GM23338 (cell line): Measurements from ENCODE around the gene CMBL. TPM values are rescaled to one million over a fixed set of nuclear protein-coding genes. Genes with fewer than 3 reads are reported as not detected.

Source experiments
- ATAC-seq: fragments of 200-7000 bp; cut with Tn5 transposase; 3 replicates; pipeline ENCODE4 v1.9.1; 2020
- DNase-seq: peaks from one replicate; pipeline ENCODE4 v3.0.0-alpha.2; 2015; ENCODE audit warnings: low spot score
- H2AFZ ChIP-seq: fragments of 200-600 bp; sonication (generic); 2 replicates; pipeline ENCODE4 v1.8.0; 2016; ENCODE audit warnings: antibody characterized with exemption, mild to moderate bottlenecking, moderate library complexity
- H3F3A ChIP-seq: fragments of 200-600 bp; sonication (generic); replicated peaks from 2 replicates; pipeline ENCODE4 v1.8.0; 2017; ENCODE audit warnings: antibody characterized with exemption, mixed run types, low read depth
- H3K27ac ChIP-seq: fragments of 200-600 bp; sonication (generic); 2 replicates; pipeline ENCODE4 v1.6.1; 2016; ENCODE audit warnings: low read depth
- H3K27me3 ChIP-seq: fragments of 200-600 bp; sonication (generic); 2 replicates; pipeline ENCODE4 v1.8.0; 2016; ENCODE audit warnings: mild to moderate bottlenecking, mixed run types, moderate library complexity; ENCODE audit not compliant: insufficient read depth
- H3K36me3 ChIP-seq: fragments of 200-600 bp; sonication (generic); 2 replicates; pipeline ENCODE4 v1.8.0; 2016; ENCODE audit warnings: mild to moderate bottlenecking; ENCODE audit not compliant: insufficient read depth
- H3K4me1 ChIP-seq: fragments of 200-600 bp; sonication (generic); 2 replicates; pipeline ENCODE4 v1.8.0; 2016; ENCODE audit warnings: mild to moderate bottlenecking, moderate library complexity; ENCODE audit not compliant: insufficient read depth
- H3K4me2 ChIP-seq: fragments of 200-600 bp; sonication (generic); 2 replicates; pipeline ENCODE4 v1.7.1; 2017; ENCODE audit warnings: mixed run types
- H3K4me3 ChIP-seq: fragments of 200-600 bp; sonication (generic); 2 replicates; pipeline ENCODE4 v1.6.1; 2016; ENCODE audit warnings: mixed run types
- H3K79me2 ChIP-seq: fragments of 200-600 bp; sonication (generic); replicated peaks from 2 replicates; pipeline ENCODE4 v1.8.0; 2017; ENCODE audit warnings: mild to moderate bottlenecking; ENCODE audit not compliant: insufficient read depth
- H3K9me2 ChIP-seq: fragments of 200-600 bp; sonication (generic); 2 replicates; pipeline ENCODE4 v1.8.0; 2017; ENCODE audit not compliant: insufficient read depth
- H4K20me1 ChIP-seq: fragments of 200-600 bp; sonication (generic); replicated peaks from 2 replicates; pipeline ENCODE4 v1.8.0; 2017; ENCODE audit warnings: mild to moderate bottlenecking; ENCODE audit not compliant: insufficient read depth
- H3K27ac Mint-ChIP-seq: 2 replicates; pipeline ENCODE4 v1.8.0; 2020; ENCODE audit warnings: inconsistent platforms, mild to moderate bottlenecking, moderate library complexity, mixed read lengths
- H3K27me3 Mint-ChIP-seq: 3 replicates; pipeline ENCODE4 v1.8.0; 2022; ENCODE audit warnings: low read depth, mild to moderate bottlenecking, moderate library complexity, mixed read lengths, inconsistent platforms; ENCODE audit not compliant: insufficient read depth, poor library complexity
- H3K36me3 Mint-ChIP-seq: 3 replicates; pipeline ENCODE4 v1.8.0; 2021; ENCODE audit warnings: low read depth, mild to moderate bottlenecking, inconsistent platforms, moderate library complexity, mixed read lengths
- H3K4me1 Mint-ChIP-seq: 3 replicates; pipeline ENCODE4 v1.8.0; 2020; ENCODE audit warnings: mild to moderate bottlenecking, inconsistent platforms, mixed read lengths
- H3K4me3 Mint-ChIP-seq: 3 replicates; pipeline ENCODE4 v1.8.0; 2021; ENCODE audit warnings: moderate library complexity, mild to moderate bottlenecking, inconsistent platforms, mixed read lengths
- H3K9me3 Mint-ChIP-seq: 3 replicates; pipeline ENCODE4 v1.8.0; 2020; ENCODE audit warnings: moderate library complexity, mild to moderate bottlenecking, inconsistent platforms, mixed read lengths
- CREB1 ChIP-seq: fragments of 250-450 bp; sonication (Bioruptor Pico); IDR thresholded peaks from 2 replicates; pipeline ENCODE4 v1.5.0; 2020; ENCODE audit warnings: low read depth, mild to moderate bottlenecking, moderate library complexity
- CTCF ChIP-seq, 2 experiments: fragments of 200-600 bp in 1 of 2; sonication (generic) in 1 of 2; conservative IDR thresholded peaks; 2 replicates each; pipeline versions ENCODE4 v1.5.1 to v1.6.1; 2016 to 2017; ENCODE audit warnings: antibody characterized with exemption in 2 of 2, low read depth in 2 of 2, mild to moderate bottlenecking in 2 of 2, moderate library complexity in 1 of 2
- ETS1 ChIP-seq: IDR thresholded peaks from 2 replicates; pipeline ENCODE4 v1.6.1; 2016; ENCODE audit warnings: antibody characterized with exemption
- EZH2 ChIP-seq: fragments of 200-600 bp; sonication (generic); IDR thresholded peaks from one replicate; pipeline ENCODE4 v1.8.0; 2017; ENCODE audit warnings: antibody characterized with exemption, mild to moderate bottlenecking, low read depth; ENCODE audit not compliant: unreplicated experiment
- EZH2phosphoT487 ChIP-seq: fragments of 200-600 bp; sonication (generic); IDR thresholded peaks from one replicate; pipeline ENCODE4 v1.8.1; 2018; ENCODE audit warnings: antibody characterized with exemption; ENCODE audit not compliant: unreplicated experiment
- JUNB ChIP-seq: IDR thresholded peaks from one replicate; pipeline ENCODE4 v1.6.1; 2016; ENCODE audit warnings: antibody characterized with exemption; ENCODE audit not compliant: unreplicated experiment
- NANOG ChIP-seq: IDR thresholded peaks from 2 replicates; pipeline ENCODE4 v1.6.1; 2016; ENCODE audit warnings: antibody characterized with exemption, borderline replicate concordance
- POLR2AphosphoS5 ChIP-seq: IDR thresholded peaks from 2 replicates; pipeline ENCODE4 v1.6.1; 2016; ENCODE audit warnings: antibody characterized with exemption, low read depth
- REST ChIP-seq: IDR thresholded peaks from one replicate; pipeline ENCODE4 v1.6.1; 2018; ENCODE audit warnings: antibody characterized with exemption; ENCODE audit not compliant: unreplicated experiment
- STAT1 ChIP-seq: IDR thresholded peaks from one replicate; pipeline ENCODE4 v1.6.1; 2016; ENCODE audit warnings: antibody characterized with exemption; ENCODE audit not compliant: unreplicated experiment
- ZNF114 ChIP-seq: fragments of 250-450 bp; sonication (Bioruptor Pico); IDR thresholded peaks from 2 replicates; pipeline ENCODE4 v1.5.0; 2020; ENCODE audit warnings: mild to moderate bottlenecking, moderate library complexity
- ZNF331 ChIP-seq: fragments of 250-450 bp; sonication (Bioruptor Pico); IDR thresholded peaks from 2 replicates; pipeline ENCODE4 v1.5.0; 2020; ENCODE audit warnings: low read depth, mild to moderate bottlenecking, moderate library complexity
- ZNF462 ChIP-seq: fragments of 250-450 bp; sonication (Bioruptor Pico); IDR thresholded peaks from 2 replicates; pipeline ENCODE4 v1.5.0; 2020; ENCODE audit warnings: mild to moderate bottlenecking, moderate library complexity
- polyA plus RNA-seq: library from polyadenylated mRNA; unstranded; fragments of >200 nt; fragmentation: Nextera tagmentation; extraction: Ambion mirVana; gene quantifications from 2 replicates; pipeline ENCODE4 v1.2.1, GENCODE V29; 2016
- total RNA-seq: library from RNA; depleted of rRNA; stranded (reverse); fragments of >200 nt; shearing (Covaris generic); gene quantifications from 2 replicates; pipeline ENCODE4 v1.2.3, GENCODE V29; 2014

Gene CMBL
- total and polyA plus RNA-seq, 2 experiments from 2014 or later: 13.2 to 24.1 TPM

- H3K4me1 ChIP-seq: no peaks in the 10 kb centered on the region
- H2AFZ ChIP-seq: no peak overlapping the region
- peaks cover 58% of the 10 kb centered on the region for H3F3A ChIP-seq
- H3K27me3 Mint-ChIP-seq: peaks cover 9% of the 10 kb centered on the region
- DNase-seq (no peak), ATAC-seq (no peak)
- H3K79me2 ChIP-seq: peaks cover 9% of the 10 kb centered on the region
- no peaks in the 10 kb centered on the region for H3K27me3 ChIP-seq
- no peak overlapping the region for H3K27ac ChIP-seq
- H3K4me3 ChIP-seq: no peak overlapping the region
- no peak overlapping the region for H3K4me3 Mint-ChIP-seq
- H3K27ac Mint-ChIP-seq: no peak overlapping the region
- no peaks in the 10 kb centered on the region; the same call in 2 of the 3 replicates for H3K4me1 Mint-ChIP-seq
- peaks cover 79% of the 10 kb centered on the region for H3K36me3 Mint-ChIP-seq
- H3K9me2 ChIP-seq: no peaks in the 10 kb centered on the region
- TF ChIP-seq ZNF331 (CRISPR knock-in tag) (no peak), NANOG (no peak), POLR2AphosphoS5 (no peak), STAT1 (no peak), REST (no peak), CTCF (conservative IDR thresholded peaks at IDR 0.05; ENCODE audit: low read depth in 2 of 2) (no peak), ZNF114 (no peak), ZNF462 (no peak), EZH2phosphoT487 (no peak), ETS1 (no peak), EZH2 (no peak), JUNB (no peak), CREB1 (no peak)
- peaks cover 38% of the 10 kb centered on the region for H4K20me1 ChIP-seq
- peaks cover 73% of the 10 kb centered on the region for H3K36me3 ChIP-seq
- H3K9me3 Mint-ChIP-seq: no peaks in the 10 kb centered on the region
- H3K4me2 ChIP-seq: no peak overlapping the region
Measured at GRCh38 chr5:10262995-10263394, 44.7 kb downstream of the CMBL start.
